Dermis blood vessel endothelial cell (primary cell): Measurements from ENCODE around the gene P2RX7. TPM values are rescaled to one million over a fixed set of nuclear protein-coding genes. Genes with fewer than 3 reads are reported as not detected.
"Not testable (repeated sequence)": the region's sequence is repeated elsewhere in the genome, so short reads cannot be mapped to it uniquely, and the experiment has no call there.

ENCODE experiments used
- DNase-seq: peaks from one replicate; pipeline ENCODE4 v3.0.0; 2010
- total RNA-seq: library from RNA; depleted of rRNA; stranded (reverse); fragments of >200 nt; gene quantifications from 2 replicates; pipeline ENCODE4 v1.2.3, GENCODE V29; 2014

P2RX7 gene
- total RNA-seq, 1 donor from 2014 or later = 8.8 TPM

GRCh38 chr12:121176826-121177529 lies 44.3 kb downstream of the P2RX7 start:
- DNase-seq = peak; percentile 75

DNA sequence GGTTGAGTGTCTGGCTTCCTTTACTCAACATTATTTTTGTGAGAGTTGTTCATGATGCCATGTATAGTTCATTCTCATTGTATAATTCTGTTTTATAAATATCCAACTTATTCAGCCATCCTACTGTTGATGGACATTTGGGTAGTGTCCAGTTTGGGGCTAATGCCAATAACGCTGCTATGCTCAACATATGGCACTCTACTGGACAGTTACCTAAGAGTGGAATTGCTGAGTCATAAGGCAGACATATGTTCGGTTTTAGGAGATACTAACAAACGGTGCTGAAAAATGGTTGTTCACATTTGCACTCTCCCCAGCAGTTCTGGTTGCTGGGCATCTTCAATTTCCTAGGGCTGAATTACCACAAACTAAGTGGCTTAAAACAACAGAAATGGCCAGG lies 48.5 kb downstream of the P2RX7 start:
- no peak for DNase-seq

- DNase-seq = no peak
Observed at GRCh38 chr12:121182222-121182893, 49.7 kb downstream of the P2RX7 start.

DNA sequence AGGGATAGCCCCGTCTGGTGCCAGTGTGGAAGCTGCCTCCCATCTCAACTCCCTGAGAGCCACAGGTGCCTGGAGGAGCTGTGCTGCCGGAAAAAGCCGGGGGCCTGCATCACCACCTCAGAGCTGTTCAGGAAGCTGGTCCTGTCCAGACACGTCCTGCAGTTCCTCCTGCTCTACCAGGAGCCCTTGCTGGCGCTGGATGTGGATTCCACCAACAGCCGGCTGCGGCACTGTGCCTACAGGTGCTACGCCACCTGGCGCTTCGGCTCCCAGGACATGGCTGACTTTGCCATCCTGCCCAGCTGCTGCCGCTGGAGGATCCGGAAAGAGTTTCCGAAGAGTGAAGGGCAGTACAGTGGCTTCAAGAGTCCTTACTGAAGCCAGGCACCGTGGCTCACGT lies 51.7 kb downstream of the P2RX7 start:
- no peak for DNase-seq

DNA sequence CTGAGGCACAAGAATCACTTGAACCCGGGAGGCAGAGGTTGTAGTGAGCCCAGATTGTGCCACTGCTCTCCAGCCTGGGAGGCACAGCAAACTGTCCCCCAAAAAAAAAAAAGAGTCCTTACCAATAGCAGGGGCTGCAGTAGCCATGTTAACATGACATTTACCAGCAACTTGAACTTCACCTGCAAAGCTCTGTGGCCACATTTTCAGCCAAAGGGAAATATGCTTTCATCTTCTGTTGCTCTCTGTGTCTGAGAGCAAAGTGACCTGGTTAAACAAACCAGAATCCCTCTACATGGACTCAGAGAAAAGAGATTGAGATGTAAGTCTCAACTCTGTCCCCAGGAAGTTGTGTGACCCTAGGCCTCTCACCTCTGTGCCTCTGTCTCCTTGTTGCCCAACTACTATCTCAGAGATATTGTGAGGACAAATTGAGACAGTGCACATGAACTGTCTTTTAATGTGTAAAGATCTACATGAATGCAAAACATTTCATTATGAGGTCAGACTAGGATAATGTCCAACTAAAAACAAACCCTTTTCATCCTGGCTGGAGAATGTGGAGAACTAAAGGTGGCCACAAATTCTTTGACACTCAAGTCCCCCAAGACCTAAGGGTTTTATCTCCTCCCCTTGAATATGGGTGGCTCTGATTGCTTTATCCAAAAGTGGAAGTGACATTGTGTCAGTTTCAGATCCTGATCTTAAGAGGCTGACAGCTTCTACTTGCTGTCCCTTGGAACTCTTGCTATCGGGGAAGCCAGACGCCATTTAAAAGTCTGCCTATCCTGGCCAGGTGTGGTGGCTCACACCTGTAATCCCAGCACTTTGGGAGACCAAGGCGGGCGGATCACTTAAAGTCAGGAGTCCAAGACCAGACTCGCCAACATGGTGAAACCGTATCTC lies 52.6 kb downstream of the P2RX7 start:
- no peak for DNase-seq

DNA sequence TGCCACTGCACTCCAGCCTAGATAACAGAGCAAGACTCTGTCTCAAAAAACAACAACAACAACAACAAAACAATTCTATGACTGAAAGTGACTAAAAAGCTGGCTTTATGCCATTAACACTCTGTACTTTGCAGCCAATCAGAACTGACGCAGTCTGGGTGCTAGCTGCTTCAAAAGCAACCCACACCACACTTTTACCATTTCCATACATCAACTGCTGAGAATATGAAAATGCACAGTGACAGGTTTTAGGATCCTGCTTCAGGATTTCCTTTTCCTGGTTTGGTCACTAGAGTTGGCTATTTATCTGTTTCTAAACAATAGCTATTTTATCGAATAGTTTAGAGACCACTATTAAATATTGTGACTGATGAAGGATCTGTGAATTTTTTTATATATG lies 54.1 kb downstream of the P2RX7 start:
- DNase-seq = peak; percentile 48

DNA sequence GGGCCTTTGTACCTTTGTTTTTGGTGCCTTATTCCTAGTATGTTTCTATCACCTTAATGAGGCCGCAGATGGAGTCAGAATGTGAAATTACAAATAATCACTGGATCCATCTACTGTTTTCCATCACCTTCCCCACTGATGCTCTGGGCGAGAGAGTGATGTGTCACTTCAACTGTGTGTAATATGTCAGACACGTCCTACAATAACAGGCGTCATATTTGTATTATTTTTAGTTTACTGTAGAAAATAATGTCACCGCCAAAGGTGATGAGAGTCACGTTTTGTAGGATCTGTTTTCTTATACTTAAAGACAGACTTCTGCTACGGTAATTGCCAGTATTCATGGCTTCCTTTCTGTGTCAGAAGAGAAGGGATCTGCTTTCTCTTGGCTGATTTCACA lies 54.8 kb downstream of the P2RX7 start:
- DNase-seq = peak; percentile 51

DNA sequence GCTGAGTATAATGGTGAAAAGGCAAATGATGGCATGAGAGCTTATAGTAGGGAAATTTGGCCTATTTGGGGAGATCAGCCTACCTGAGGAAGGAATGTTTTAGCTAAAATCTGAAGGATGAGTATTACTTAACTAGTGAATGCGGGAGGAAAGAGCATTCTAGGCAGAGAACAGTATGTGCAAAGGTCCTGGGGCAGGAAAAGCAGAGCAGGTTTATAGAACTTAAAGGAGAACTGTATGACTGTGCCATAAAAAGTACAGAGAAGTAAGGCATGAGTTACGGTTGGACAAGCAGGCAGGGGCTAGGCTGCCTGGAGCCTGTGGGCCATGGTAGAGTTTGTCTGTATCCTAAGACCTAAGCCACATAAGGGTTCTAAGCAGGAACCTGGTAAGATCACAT lies 55.6 kb downstream of the P2RX7 start:
- no peak for DNase-seq

DNA sequence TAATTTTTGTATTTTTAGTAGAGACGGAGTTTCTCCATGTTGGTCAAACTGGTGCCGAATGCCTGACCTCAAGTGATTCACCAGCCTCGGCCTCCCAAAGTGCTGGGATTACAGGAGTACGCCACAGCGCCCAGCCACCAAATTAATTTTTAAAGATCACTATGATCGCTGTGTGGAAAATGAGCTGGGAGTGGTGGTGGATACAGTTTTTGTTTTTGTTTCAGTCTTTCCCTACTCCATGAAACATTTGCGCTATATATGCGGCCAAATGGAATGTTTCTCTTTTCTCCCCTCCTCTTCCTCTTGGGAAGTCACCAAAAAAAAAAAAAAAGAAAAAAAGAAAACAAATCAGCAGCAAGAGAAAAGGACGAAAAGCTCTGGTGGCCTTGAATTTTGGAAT lies 56.5 kb downstream of the P2RX7 start:
- DNase-seq = peak; percentile 33

GRCh38 chr12:121189619-121190155 lies 57.0 kb downstream of the P2RX7 start:
- peak; percentile 72 for DNase-seq

DNA sequence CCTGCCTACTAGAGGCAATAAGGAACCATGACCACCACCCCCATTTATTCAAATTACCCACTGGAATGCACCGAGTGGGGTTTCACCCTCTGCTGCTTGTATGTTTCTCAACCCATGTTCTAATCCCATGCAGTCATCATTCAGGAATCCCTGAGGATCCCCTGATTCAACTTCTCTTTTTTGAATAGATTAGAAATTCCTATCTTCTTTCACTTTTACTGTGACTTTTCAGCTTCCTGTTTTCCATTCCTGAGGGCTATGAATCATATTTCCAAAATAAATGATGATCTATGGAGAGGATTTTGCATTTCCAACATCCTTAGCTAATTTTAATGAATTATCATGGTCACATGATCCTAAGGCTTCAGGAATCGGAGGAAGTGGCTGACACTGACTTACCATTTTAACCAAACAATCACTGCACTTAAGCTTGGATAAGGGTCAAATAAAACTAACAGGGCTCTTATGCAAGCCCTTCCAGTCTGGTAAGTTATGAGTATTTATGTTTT lies 57.9 kb downstream of the P2RX7 start:
- DNase-seq = peak; percentile 87

- DNase-seq = no peak
Observed at GRCh38 chr12:121191151-121191550, 58.5 kb downstream of the P2RX7 start.

DNA sequence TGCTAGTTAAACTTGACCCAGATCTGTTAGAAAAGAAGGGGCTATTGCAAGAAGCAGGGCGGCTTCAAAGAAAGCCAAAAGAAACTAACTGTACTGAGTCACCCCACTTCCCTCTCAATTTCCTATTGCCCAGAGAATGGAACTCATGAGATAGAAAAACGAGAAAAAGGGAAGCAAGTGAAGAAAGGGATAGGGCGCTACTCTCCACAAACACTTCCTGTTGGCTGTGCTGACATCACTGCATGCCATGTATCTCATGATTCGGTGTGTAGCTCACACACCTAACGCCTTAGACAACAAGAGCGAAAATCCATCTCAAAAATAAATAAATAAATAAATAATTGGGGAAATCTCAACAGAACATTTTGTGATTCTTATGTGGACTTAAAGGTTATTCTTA lies 64.2 kb downstream of the P2RX7 start:
- peak; percentile 71 for DNase-seq

- DNase-seq = no peak
Observed at GRCh38 chr12:121198949-121199348, 66.3 kb downstream of the P2RX7 start.

DNA sequence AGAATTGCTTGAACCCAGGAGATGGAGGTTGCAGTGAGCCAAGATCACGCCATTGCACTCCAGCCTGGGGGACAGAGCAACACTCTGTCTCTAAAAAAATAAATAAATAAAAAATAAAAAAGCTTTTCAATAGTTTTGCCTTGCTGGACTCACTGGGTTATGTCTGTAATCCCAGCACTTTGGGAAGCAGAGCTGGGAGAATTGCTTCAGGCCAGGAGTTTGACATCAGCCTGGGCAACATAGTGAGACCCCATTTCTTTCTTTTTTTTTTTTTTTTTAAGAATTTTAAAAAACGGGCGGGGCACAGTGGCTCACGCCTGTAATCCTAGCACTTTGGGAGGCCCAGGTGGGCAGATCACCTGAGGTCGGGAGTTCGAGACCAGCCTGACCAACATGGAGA lies 68.5 kb downstream of the P2RX7 start:
- DNase-seq = not testable (repeated sequence)

- no peak for DNase-seq
Observed at GRCh38 chr12:121202407-121203355, 70.0 kb downstream of the P2RX7 start.

DNA sequence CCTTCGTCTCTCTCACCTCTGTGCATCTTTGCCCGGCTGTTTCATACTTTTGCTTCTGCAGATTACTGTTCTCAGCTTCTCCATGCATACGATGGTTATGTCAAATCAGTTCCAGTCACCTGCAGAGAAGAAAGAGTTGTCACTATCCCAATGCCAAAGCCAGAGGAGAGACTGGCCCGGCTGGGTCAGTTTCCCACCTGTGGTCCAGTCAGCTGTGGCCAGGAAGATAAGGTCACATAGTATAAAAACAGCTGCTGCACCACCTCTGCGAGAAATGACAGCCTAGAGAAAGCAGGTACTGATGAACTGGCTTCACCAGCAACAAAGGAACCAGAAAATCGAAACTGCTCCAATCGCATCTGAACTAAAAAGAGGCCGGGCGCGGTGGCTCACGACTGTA lies 70.8 kb downstream of the P2RX7 start:
- no peak for DNase-seq

- peak; percentile 46 for DNase-seq
Observed at GRCh38 chr12:121205491-121205890, 72.8 kb downstream of the P2RX7 start.

DNA sequence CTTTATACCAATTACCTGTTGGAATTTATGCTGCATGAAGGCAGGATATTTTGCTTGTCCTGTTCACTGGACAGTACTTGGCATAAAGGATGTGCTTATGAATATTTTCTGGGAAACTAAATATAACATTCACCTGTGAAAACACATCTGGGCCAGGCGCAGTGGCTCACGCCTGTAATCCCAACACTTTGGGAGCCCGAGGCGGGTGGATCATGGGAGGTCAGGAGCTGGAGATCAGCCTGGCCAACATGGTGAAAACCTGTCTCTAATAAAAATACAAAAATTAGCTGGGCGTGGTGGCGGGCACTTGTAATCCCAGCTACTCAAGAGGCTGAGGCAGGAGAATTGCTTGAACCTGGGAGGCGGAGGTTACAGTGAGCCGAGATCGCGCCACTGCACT lies 75.9 kb downstream of the P2RX7 start:
- not testable (repeated sequence) for DNase-seq

DNA sequence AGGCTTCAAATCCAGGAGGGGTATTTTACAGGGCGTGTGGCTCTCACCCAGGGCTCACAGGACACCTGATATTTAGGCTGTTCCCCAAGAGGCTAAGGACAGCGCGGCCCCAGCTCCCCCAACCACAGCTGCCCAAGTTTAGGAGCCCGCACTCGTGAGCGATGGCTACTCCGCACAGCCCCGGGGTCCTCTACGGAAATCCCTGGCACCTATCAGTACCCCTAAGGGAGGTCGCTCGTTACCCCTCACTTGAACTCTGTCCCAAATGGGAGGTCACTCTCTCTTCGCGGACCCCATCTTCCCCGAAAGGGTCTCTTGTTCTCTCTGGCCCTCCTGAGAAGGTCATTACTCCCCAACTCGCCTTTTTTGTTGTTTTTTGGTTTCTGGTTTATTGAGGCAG lies 76.5 kb downstream of the P2RX7 start:
- DNase-seq = no peak
